Measurements from ENCODE around the gene KRTAP5-6.

Gene KRTAP5-6

GRCh38 chr11:1745701-1746320 is 48.8 kb downstream of the KRTAP5-6 start:
- Histone ChIP-seq H3K4me3 (ENCODE audit: low read length) (no peak overlapping the region), H3K36me3 (ENCODE audit: control insufficient read depth, insufficient read depth, low read length) (no peaks in the 10 kb centered on the region), H3K9me3 (ENCODE audit: control insufficient read depth, low read length) (no peaks in the 10 kb centered on the region), H3K9ac (ENCODE audit: low read length) (no peak overlapping the region), H3K4me1 (ENCODE audit: control insufficient read depth, insufficient read depth, low read length) (peaks cover 16% of the 10 kb centered on the region), H3K27me3 (ENCODE audit: control insufficient read depth, insufficient read depth, low read length) (peaks cover 31% of the 10 kb centered on the region)

- H3K27me3 ChIP-seq (ENCODE audit: control insufficient read depth, insufficient read depth, low read length) = peaks cover 31% of the 10 kb centered on the region
Measured at GRCh38 chr11:1746511-1746931, 49.5 kb downstream of the KRTAP5-6 start.

GRCh38 chr11:1746956-1747752 is 50.2 kb downstream of the KRTAP5-6 start:
- peaks cover 21% of the 10 kb centered on the region for H3K4me1 ChIP-seq (ENCODE audit: control insufficient read depth, insufficient read depth, low read length)
- no peak overlapping the region for H3K4me3 ChIP-seq (ENCODE audit: low read length)
- no peaks in the 10 kb centered on the region for H3K36me3 ChIP-seq (ENCODE audit: control insufficient read depth, insufficient read depth, low read length)
- peaks cover 31% of the 10 kb centered on the region for H3K27me3 ChIP-seq (ENCODE audit: control insufficient read depth, insufficient read depth, low read length)
- no peaks in the 10 kb centered on the region for H3K9me3 ChIP-seq (ENCODE audit: control insufficient read depth, low read length)
- no peak overlapping the region for H3K9ac ChIP-seq (ENCODE audit: low read length)

More at GRCh38 chr11:1746511-1746931, 49.5 kb downstream of the KRTAP5-6 start:
- Histone ChIP-seq H3K9ac (ENCODE audit: low read length) (no peak overlapping the region), H3K9me3 (ENCODE audit: control insufficient read depth, low read length) (no peaks in the 10 kb centered on the region), H3K4me1 (ENCODE audit: control insufficient read depth, insufficient read depth, low read length) (peaks cover 17% of the 10 kb centered on the region), H3K36me3 (ENCODE audit: control insufficient read depth, insufficient read depth, low read length) (no peaks in the 10 kb centered on the region), H3K4me3 (ENCODE audit: low read length) (no peak overlapping the region)
